SH-SY5Y (cell line): ENCODE results near the gene CSNK1E.

Experiments
- GATA2 ChIP-seq: IDR thresholded peaks from 2 replicates; pipeline ENCODE4 v1.6.1; 2011; ENCODE audit warnings: mild to moderate bottlenecking, low read depth, low read length
- GATA3 ChIP-seq: IDR thresholded peaks from 2 replicates; pipeline ENCODE4 v1.6.1; 2011; ENCODE audit warnings: low read depth, mild to moderate bottlenecking, low read length, moderate library complexity

Gene CSNK1E

GRCh38 chr22:38317122-38317994, at the start of gene CSNK1E:
Gene CSNK1E, minus strand, starts transcription at chr22:38317433. Its CDS starts 3,276 bp downstream, at chr22:38314157.
- TF ChIP-seq GATA2, result no peak
- no peak for TF ChIP-seq GATA3

- TF ChIP-seq GATA3, result no peak
- no peak for TF ChIP-seq GATA2
These were observed 38.0 kb upstream of the CSNK1E start for GRCh38 chr22:38355275-38355674.

GRCh38 chr22:38353701-38354100, 36.5 kb upstream of the CSNK1E start:
- TF ChIP-seq GATA3, result no peak
- no peak for TF ChIP-seq GATA2

- no peak for TF ChIP-seq GATA2
- TF ChIP-seq GATA3, result no peak
These were observed 36.0 kb upstream of the CSNK1E start for GRCh38 chr22:38353142-38353629.

- TF ChIP-seq GATA2, result no peak
- TF ChIP-seq GATA3, result no peak
These were observed 35.2 kb upstream of the CSNK1E start for GRCh38 chr22:38352436-38352835.

- TF ChIP-seq GATA2 (no peak), GATA3 (no peak)
These were observed 33.5 kb upstream of the CSNK1E start for GRCh38 chr22:38350444-38351359.

- no peak for TF ChIP-seq GATA3
- no peak for TF ChIP-seq GATA2
These were observed 31.7 kb upstream of the CSNK1E start for GRCh38 chr22:38348751-38349496.

GRCh38 chr22:38347944-38348750, 30.9 kb upstream of the CSNK1E start:
- TF ChIP-seq GATA3, result no peak

GRCh38 chr22:38347181-38347943, 30.1 kb upstream of the CSNK1E start:
- no peak for TF ChIP-seq GATA3
- no peak for TF ChIP-seq GATA2

- TF ChIP-seq GATA2 (no peak), GATA3 (no peak)
These were observed 29.3 kb upstream of the CSNK1E start for GRCh38 chr22:38346506-38346905.

GRCh38 chr22:38345782-38346181, 28.5 kb upstream of the CSNK1E start:
- TF ChIP-seq GATA3 (no peak), GATA2 (no peak)

- TF ChIP-seq GATA3, result no peak
- TF ChIP-seq GATA2, result no peak
These were observed 21.6 kb upstream of the CSNK1E start for GRCh38 chr22:38338772-38339379.

- no peak for TF ChIP-seq GATA3
- TF ChIP-seq GATA2, result no peak
These were observed 19.5 kb upstream of the CSNK1E start for GRCh38 chr22:38336699-38337098.
